ENCODE data around the gene ASCL5.

ASCL5 gene

DNA sequence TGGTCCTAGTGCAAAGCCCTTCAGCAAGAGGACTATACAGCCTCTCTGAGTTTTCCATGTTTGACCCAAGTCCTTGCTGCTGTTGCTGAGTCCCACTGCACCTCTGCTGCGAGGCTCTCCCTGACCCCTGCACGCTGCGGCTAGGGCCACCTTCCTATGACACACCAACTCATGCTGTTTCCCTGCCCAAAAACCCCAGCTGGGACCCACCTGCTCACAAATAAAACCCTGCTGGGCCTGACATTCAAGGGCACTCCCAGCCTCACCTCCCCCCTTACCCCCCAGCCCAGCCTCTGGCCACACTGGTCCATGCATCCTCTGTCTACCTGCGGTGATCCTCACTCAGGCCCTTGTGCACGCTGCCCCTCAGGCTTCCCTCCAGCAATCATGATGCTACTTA, 12.3 kb upstream of the ASCL5 start:
- TF ChIP-seq, protein P1, sequence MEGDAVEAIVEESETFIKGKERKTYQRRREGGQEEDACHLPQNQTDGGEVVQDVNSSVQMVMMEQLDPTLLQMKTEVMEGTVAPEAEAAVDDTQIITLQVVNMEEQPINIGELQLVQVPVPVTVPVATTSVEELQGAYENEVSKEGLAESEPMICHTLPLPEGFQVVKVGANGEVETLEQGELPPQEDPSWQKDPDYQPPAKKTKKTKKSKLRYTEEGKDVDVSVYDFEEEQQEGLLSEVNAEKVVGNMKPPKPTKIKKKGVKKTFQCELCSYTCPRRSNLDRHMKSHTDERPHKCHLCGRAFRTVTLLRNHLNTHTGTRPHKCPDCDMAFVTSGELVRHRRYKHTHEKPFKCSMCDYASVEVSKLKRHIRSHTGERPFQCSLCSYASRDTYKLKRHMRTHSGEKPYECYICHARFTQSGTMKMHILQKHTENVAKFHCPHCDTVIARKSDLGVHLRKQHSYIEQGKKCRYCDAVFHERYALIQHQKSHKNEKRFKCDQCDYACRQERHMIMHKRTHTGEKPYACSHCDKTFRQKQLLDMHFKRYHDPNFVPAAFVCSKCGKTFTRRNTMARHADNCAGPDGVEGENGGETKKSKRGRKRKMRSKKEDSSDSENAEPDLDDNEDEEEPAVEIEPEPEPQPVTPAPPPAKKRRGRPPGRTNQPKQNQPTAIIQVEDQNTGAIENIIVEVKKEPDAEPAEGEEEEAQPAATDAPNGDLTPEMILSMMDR (conservative IDR thresholded peaks at IDR 0.05) = no peak
- no peak for TF ChIP-seq ZFX (IDR thresholded peaks at IDR 0.05)
- no peak overlapping the region for H3K27ac ChIP-seq

- TF ChIP-seq, protein P1 (conservative IDR thresholded peaks at IDR 0.05) = no peak
- TF ChIP-seq ZFX (IDR thresholded peaks at IDR 0.05) = no peak
- no peak overlapping the region for H3K27ac ChIP-seq
Measured at GRCh38 chr1:201138311-201138840, 11.4 kb upstream of the ASCL5 start.

GRCh38 chr1:201137579-201138310, 10.8 kb upstream of the ASCL5 start:
- H3K27ac ChIP-seq = no peak overlapping the region
- TF ChIP-seq, protein P1 (conservative IDR thresholded peaks at IDR 0.05) = no peak
- TF ChIP-seq ZFX (IDR thresholded peaks at IDR 0.05) = no peak

DNA sequence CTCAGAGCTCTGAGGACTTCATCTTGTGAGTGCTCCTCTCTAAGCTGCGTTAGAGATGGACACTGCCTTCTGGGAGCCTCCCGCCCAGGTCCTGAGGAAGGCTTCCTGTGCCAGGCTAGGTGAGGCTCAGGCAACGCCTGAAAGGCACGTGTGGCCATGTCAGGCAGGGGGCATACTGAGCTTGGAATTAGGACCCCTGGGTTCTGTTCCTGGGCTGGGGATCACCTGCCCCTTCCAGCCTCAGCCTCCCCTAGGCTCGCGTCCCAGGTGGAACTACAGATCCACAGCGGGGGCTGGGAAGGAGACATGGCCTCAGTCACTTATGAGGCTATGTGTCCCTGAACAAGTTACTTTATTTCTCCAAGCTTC, 10.0 kb upstream of the ASCL5 start:
- TF ChIP-seq, protein P1 (conservative IDR thresholded peaks at IDR 0.05) = no peak
- no peak for TF ChIP-seq ZFX (IDR thresholded peaks at IDR 0.05)
- no peak overlapping the region for H3K27ac ChIP-seq

GRCh38 chr1:201136355-201137023, 9.5 kb upstream of the ASCL5 start:
- no peak overlapping the region for H3K27ac ChIP-seq

GRCh38 chr1:201134405-201134804, 7.4 kb upstream of the ASCL5 start:
- no peak overlapping the region for H3K27ac ChIP-seq
- TF ChIP-seq, protein P1 (conservative IDR thresholded peaks at IDR 0.05) = no peak
- TF ChIP-seq ZFX (IDR thresholded peaks at IDR 0.05) = no peak

More at GRCh38 chr1:201136355-201137023, 9.5 kb upstream of the ASCL5 start:
- TF ChIP-seq, protein P1 (conservative IDR thresholded peaks at IDR 0.05) = no peak
- no peak for TF ChIP-seq ZFX (IDR thresholded peaks at IDR 0.05)

DNA sequence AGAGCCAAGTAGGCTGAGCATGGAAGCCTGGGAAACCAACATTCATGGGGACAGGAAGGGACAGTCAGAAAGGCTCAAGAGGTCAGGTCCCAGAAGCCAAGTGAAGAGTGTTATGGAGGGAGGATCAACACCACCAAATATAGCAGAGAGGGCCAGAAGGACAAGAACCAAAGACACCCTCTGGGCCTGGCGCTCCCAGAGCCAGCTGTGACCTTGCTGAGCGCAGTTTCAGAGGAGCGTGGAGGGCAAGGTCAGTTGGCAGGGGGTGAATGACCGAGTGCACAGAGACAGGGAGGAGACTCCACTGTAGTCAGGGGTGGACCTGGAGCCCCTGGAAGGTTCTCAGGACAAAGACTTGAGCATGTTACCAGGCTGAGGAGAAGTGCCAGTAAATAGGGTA, 4.4 kb upstream of the ASCL5 start:
- no peak for TF ChIP-seq ZFX (IDR thresholded peaks at IDR 0.05)
- TF ChIP-seq, protein P1 (conservative IDR thresholded peaks at IDR 0.05) = no peak
- no peak overlapping the region for H3K27ac ChIP-seq

Data from C4-2B (cell line).